Neutrophil (primary cell): ENCODE measurements around the gene SYCE3.

Experiments
- H3K27ac ChIP-seq: fragments of 200-600 bp; sonication (generic); 2 replicates; pipeline ENCODE4 v1.5.1; 2016; ENCODE audit warnings: mild to moderate bottlenecking, moderate library complexity
- H3K27me3 ChIP-seq: fragments of 200-600 bp; sonication (generic); 2 replicates; pipeline ENCODE4 v1.6.0; 2016; ENCODE audit warnings: mild to moderate bottlenecking
- H3K36me3 ChIP-seq: fragments of 200-600 bp; sonication (generic); 2 replicates; pipeline ENCODE4 v1.5.1; 2017
- H3K4me1 ChIP-seq, 2 experiments: fragments of 200-600 bp in 1 of 2; sonication (generic) in 1 of 2; 1 replicate in 1 of 2; 2 replicates in 1 of 2; pipeline versions ENCODE4 v1.5.1 to v1.6.1; 2013 to 2016; ENCODE audit warnings: low read depth in 1 of 2, low read length in 1 of 2, mild to moderate bottlenecking in 1 of 2, moderate library complexity in 1 of 2; ENCODE audit not compliant: control insufficient read depth in 1 of 2, insufficient read depth in 1 of 2
- H3K4me3 ChIP-seq, 2 experiments: fragments of 200-600 bp in 1 of 2; sonication (generic) in 1 of 2; 1 replicate in 1 of 2; 2 replicates in 1 of 2; pipeline ENCODE4 v1.5.1; 2013 to 2016; ENCODE audit warnings: low read depth in 1 of 2, low read length in 1 of 2, mild to moderate bottlenecking in 1 of 2, moderate library complexity in 1 of 2
- H3K9me3 ChIP-seq: fragments of 200-600 bp; sonication (generic); 2 replicates; pipeline ENCODE4 v1.5.1; 2016
- CTCF ChIP-seq: fragments of 200-600 bp; sonication (generic); IDR thresholded peaks from 2 replicates; pipeline ENCODE4 v1.5.1; 2016; ENCODE audit warnings: antibody characterized with exemption

Gene SYCE3

GRCh38 chr22:50548921-50549790 lies 13.6 kb downstream of the SYCE3 start:
- Histone ChIP-seq H3K4me3 (peak overlapping the region; percentile 52 to 59), H3K4me1 (peaks cover 22 to 31% of the 10 kb centered on the region in 2 experiments), H3K9me3 (no peaks in the 10 kb centered on the region), H3K27me3 (peaks cover 50% of the 10 kb centered on the region), H3K36me3 (no peaks in the 10 kb centered on the region), H3K27ac (peak overlapping the region; percentile 32)
- TF ChIP-seq CTCF = no peak

- peak overlapping the region; percentile 52 to 59 for H3K4me3 ChIP-seq
- H3K9me3 ChIP-seq = no peaks in the 10 kb centered on the region
- TF ChIP-seq CTCF = no peak
- H3K36me3 ChIP-seq = no peaks in the 10 kb centered on the region
- H3K4me1 ChIP-seq = peaks cover 31 to 40% of the 10 kb centered on the region in 2 experiments
- H3K27ac ChIP-seq = peak overlapping the region; percentile 32
- peaks cover 50% of the 10 kb centered on the region for H3K27me3 ChIP-seq
These were observed 14.4 kb downstream of the SYCE3 start for GRCh38 chr22:50548040-50548920.

GRCh38 chr22:50547263-50547985 lies 15.3 kb downstream of the SYCE3 start:
- no peak for TF ChIP-seq CTCF
- peaks cover 50% of the 10 kb centered on the region for H3K27me3 ChIP-seq
- H3K4me3 ChIP-seq = no peak overlapping the region
- H3K9me3 ChIP-seq = no peaks in the 10 kb centered on the region
- peaks cover 40 to 49% of the 10 kb centered on the region in 2 experiments for H3K4me1 ChIP-seq
- H3K27ac ChIP-seq = no peak overlapping the region
- H3K36me3 ChIP-seq = no peaks in the 10 kb centered on the region

- no peak for TF ChIP-seq CTCF
- Histone ChIP-seq H3K4me3 (no peak overlapping the region), H3K36me3 (no peaks in the 10 kb centered on the region), H3K27me3 (peaks cover 50% of the 10 kb centered on the region), H3K9me3 (no peaks in the 10 kb centered on the region), H3K4me1 (peaks cover 47 to 54% of the 10 kb centered on the region in 2 experiments), H3K27ac (no peak overlapping the region)
These were observed 16.1 kb downstream of the SYCE3 start for GRCh38 chr22:50546326-50547262.
